Putamen (tissue), 1 donor: ENCODE data around the gene PBX1.

Experiments used
- DNase-seq: peaks from one replicate; pipeline ENCODE4 v3.0.0-alpha.2; 2016; ENCODE audit warnings: low spot score

The PBX1 gene

DNA sequence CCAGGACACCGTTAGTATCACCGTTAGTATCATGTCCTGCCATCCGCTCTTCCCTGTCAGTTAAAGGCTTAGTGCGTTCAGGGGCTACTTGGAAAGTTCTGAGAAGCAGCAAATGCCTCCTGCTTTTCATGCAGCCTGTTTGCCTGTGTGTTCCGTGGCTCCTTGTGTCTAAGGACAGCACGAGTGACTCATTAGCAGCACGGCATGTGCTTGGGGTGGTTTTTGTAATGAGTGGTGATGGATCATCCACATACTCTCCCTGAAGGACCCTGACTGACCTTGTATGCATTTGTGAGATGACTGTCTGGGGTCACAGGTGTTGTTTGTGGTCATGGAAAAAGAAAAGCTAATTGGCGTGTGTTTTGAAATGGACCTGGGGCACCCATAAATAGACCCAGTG, 221.9 kb downstream of the PBX1 start:
- DNase-seq, result no peak

DNA sequence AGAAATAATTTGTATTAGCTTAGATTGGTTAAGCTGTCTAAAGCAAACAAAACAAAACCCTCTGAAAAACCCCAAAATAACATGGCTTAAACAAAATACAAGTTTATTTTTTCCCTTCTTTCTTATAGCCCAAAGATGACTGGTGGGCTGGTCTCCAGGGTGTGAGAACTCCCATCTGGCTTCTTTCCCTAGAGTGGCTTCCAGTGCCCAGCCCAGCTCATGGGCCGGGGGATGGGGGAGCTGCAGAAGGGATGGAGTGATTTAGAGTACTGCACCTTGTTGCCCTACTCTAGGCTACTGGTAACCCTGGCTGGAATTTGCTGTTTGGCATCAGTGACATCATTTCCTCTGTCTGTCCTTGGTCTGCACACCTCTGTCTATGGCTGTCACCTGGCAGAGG, 223.0 kb downstream of the PBX1 start:
- no peak for DNase-seq

GRCh38 chr1:164783778-164784555, 225.0 kb downstream of the PBX1 start:
- no peak for DNase-seq

DNA sequence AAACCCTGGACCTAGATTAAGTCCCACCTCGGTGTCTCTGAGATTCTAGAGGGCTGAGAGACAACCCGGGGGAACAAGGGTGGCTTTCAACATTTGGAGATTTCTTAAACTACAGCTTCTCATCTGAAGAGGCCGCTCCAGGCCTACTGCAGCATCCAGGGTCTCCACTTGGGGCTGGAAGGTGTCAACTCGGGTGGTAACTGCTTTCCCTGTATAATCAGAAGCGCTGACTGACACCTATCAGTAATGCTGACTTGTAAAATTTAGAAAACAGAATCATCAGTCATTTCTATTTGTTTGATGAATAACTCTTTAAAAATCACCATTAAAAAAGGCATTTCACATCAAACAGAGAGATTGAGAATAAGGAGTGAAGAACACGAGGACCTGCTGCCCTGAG, 226.0 kb downstream of the PBX1 start:
- no peak for DNase-seq

DNA sequence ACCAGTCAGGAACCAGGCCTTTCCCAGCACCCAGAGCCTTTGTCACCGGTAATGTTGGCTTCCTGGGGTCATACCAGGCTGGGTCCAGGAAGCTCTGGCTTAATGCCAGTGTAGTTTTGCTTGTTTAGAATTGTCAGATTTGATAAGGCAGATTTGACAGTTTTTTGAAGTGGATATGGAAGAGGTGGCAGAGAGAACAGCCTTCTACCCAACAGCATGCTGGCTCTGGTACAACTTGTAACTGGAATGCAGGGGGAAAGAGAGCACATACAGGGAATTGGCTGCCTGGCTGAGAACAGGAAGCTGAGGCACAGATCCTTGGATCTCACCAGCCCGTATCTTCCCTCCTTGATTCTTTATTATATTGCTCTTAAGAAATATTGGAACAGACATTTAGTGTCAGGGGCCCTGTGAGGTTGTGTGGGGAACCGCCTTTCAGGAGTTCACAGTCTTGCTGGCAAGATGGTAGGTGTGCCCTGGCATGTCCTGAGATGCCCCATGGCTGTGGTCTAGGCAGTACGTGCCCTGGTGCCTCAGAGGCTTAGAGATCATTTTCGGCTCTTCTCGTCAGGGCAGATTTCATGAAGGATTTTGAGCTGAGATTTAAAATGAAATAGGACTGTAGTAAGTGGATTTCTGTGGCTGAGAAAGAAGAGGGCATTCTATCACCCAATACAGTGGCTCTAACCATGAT, 227.0 kb downstream of the PBX1 start:
- no peak for DNase-seq

- DNase-seq, result peak; percentile 87
Measured at GRCh38 chr1:164786980-164787833, 228.2 kb downstream of the PBX1 start.

DNA sequence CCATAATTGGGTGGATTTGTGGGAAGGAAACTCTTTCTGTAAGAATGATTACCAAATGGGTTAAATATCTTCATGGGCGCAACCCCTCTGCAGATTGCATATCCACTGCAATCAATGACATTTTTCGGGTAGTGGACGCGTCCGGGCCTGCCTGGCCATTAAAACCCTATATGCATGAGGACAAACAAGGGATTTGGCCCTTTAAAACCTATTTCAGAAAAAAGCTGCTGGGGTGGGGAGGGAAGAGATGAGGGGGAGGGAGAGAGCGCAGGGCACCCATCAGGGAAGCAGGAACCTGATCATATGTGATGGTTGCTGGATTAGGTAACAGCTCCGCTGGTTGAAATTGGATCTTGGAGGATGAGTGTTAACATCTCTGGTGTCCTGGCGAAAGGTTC, 228.8 kb downstream of the PBX1 start:
- DNase-seq, result peak; percentile 44

DNA sequence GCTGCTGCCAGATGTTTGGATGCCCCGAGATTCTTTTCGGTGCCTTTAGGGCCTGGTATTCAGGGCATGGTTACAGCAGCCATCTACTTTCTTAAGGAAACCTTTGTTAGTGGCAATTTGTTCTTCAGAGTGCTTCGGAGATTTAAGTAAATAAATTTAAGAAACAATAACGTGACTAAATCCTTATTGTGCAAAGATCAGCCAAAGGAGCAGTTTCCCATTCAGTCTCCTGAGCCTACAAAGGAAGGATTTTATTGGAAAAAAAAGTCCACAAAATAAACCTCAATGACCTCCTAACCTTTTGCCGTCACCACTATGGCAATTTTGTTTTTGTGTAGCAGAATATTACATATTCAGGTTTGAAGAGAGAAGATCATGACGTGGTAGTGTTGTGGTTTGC, 231.1 kb downstream of the PBX1 start:
- no peak for DNase-seq

DNA sequence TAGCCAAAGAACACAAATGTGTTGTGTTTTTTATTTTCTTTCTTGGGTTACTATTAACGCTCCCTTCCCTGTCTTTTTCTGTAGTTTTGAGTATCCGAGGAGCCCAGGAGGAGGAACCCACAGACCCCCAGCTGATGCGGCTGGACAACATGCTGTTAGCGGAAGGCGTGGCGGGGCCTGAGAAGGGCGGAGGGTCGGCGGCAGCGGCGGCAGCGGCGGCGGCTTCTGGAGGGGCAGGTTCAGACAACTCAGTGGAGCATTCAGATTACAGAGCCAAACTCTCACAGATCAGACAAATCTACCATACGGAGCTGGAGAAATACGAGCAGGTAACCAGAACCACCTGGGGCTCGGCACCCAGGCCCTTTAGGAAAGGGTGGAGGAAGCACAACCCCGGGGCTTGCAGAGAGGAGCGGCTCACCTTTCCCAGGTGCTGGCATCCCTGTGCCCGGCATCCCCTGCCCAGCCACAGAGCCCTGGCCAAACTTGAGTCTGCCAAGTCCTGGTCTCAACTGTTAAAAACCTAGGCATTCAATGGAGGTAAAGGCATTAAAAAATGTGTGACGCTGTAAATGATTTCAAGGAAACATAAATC, 233.5 kb downstream of the PBX1 start:
- no peak for DNase-seq

DNA sequence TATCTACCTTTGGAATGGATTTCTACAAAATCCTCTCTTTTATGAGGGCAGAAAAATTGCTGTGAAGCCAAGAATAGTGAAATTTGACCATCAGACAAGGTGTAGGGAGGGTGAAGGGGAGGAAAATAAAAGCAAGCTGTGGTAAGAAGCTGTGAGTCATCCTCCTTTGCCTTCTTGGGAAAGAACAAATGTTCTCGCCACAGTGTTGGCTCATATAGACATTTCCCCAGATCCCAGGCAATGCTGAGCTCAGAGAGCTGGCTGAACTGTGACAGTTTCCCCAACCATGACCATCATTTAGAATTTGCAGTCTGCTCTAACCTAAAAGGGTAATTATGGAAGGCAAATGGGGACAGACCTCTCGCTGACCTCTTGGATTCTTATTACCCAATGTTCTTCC, 235.4 kb downstream of the PBX1 start:
- DNase-seq, result no peak

DNA sequence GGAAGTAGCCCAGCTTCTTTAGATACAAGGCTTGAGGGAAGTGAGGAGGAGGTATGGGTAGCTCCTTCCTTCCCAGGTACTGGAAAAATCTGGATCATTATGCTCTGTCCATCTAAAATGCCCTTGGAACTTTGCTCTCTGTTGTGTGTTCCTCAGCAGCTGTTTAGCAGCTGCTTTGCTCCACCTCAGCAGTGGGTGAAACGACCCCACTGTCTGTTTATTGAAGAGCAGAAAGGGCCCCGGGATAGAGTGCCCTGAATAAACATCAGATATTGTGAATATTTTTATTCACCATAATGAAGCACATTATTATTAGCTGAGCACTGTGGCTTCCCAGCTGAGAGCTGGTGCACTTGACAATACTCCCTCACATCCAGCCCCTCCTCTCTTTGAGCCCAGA, 237.9 kb downstream of the PBX1 start:
- DNase-seq, result no peak

GRCh38 chr1:164801246-164801731, 242.3 kb downstream of the PBX1 start:
- peak; percentile 61 for DNase-seq

- DNase-seq, result peak; percentile 45
Measured at GRCh38 chr1:164801791-164802502, 243.0 kb downstream of the PBX1 start.

DNA sequence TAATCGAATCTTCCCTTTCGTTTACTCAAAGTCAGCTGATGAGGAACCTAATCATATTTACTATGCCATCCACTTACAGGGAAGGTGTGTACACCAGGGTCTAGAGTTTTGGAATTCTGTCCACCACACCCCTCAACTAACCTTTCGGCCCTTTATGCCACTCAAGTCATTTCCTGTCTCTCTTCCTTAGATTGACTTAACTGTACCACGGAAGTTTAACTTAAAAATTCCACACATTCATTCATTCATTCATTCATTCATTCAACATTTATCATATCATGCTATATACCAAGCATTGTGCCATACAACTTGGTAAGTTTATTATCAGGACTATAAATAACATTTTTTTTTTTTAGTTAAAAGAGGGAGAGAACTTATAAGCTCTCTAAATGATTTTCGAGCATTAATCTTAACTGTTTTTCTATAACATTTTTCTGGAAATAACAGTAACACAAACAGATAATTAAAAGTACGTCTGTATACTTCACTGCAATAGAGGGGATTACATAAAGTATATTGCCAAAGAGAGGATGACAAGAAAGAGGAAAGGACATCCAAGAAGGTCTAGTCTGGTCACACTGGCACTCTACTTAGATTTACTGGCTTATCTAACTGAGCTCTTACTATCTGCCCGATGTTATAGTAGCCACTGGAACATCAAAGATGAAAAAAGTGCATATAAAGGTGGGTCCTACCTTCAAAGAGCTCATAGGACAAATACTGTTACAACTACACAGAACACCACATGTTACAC, 243.7 kb downstream of the PBX1 start:
- no peak for DNase-seq

GRCh38 chr1:164803366-164803765, 244.4 kb downstream of the PBX1 start:
- DNase-seq, result no peak

GRCh38 chr1:164804366-164804765, 245.4 kb downstream of the PBX1 start:
- DNase-seq, result no peak

GRCh38 chr1:164805399-164805798, 246.4 kb downstream of the PBX1 start:
- no peak for DNase-seq

GRCh38 chr1:164806531-164806930, 247.5 kb downstream of the PBX1 start:
- no peak for DNase-seq

GRCh38 chr1:164813776-164814175, 254.8 kb downstream of the PBX1 start:
- DNase-seq, result no peak

DNA sequence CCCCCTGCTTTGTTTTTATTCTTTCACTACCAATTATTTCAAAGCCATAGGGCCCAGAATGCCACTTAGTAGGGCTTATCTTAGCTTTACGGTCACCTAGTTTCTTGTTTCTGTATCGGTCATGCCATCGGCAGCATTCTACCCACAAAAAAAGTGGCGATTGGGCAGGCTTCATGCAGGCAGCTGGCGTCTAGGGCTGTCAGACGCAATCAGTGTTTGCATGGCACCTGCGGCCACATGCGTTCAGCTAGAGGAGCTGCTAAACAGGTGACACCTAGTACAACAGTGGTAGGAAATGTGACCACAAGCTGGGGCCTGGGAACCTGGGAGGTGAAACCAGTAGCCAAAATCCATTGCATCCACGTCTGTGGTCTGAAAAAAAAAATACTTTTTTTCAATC, 262.7 kb downstream of the PBX1 start:
- no peak for DNase-seq
